GM23248 (cell line): ENCODE measurements around the gene PSMD13.

Experiments
- EZH2 ChIP-seq: fragments of 200-600 bp; sonication (generic); IDR thresholded peaks from 2 replicates; pipeline ENCODE4 v1.6.1; 2018; ENCODE audit warnings: antibody characterized with exemption, mild to moderate bottlenecking; ENCODE audit not compliant: insufficient read depth, poor library complexity, severe bottlenecking
- EZH2phosphoT487 ChIP-seq: fragments of 200-600 bp; sonication (generic); IDR thresholded peaks from 2 replicates; pipeline ENCODE4 v1.6.1; 2018; ENCODE audit warnings: antibody characterized with exemption, moderate library complexity, mild to moderate bottlenecking, low read depth; ENCODE audit not compliant: insufficient read depth

DNA sequence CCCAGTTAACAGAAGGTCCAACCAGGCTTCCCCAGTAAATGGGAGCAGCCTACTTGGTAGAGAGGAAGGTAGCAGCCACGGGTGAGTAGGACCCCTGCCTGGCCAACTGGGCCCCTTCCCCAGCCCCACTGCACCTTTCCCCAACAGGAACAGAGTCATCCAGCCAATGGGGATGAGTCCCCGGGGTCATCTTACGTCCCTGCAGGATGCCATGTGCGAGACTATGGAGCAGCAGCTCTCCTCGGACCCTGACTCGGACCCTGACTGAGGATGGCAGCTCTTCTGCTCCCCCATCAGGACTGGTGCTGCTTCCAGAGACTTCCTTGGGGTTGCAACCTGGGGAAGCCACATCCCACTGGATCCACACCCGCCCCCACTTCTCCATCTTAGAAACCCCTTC lies 22.7 kb upstream of the PSMD13 start:
- TF ChIP-seq EZH2 (no peak), EZH2phosphoT487 (no peak)
